HG03135 (cell line): ENCODE results near the gene MSI2.

Source experiments
- ATAC-seq: cut with Tn5 transposase; IDR thresholded peaks from one replicate; pipeline ENCODE4 v1.9.1; 2021; ENCODE audit warnings: mild to moderate bottlenecking, moderate library complexity; ENCODE audit not compliant: unreplicated experiment

Gene MSI2

GRCh38 chr17:57601143-57601735 lies 344.9 kb downstream of the MSI2 start:
- ATAC-seq = no peak

GRCh38 chr17:57602896-57603295 lies 346.6 kb downstream of the MSI2 start:
- ATAC-seq = no peak

- ATAC-seq = no peak
Measured at GRCh38 chr17:57603546-57603945, 347.2 kb downstream of the MSI2 start.

- peak; percentile 52 for ATAC-seq
Measured at GRCh38 chr17:57603978-57604377, 347.7 kb downstream of the MSI2 start.

- ATAC-seq = peak; percentile 67
Measured at GRCh38 chr17:57604771-57605674, 348.7 kb downstream of the MSI2 start.

GRCh38 chr17:57605675-57606105 lies 349.4 kb downstream of the MSI2 start:
- ATAC-seq = no peak

GRCh38 chr17:57606111-57606875 lies 350.0 kb downstream of the MSI2 start:
- no peak for ATAC-seq

- ATAC-seq = no peak
Measured at GRCh38 chr17:57607553-57608120, 351.3 kb downstream of the MSI2 start.

GRCh38 chr17:57608369-57609124 lies 352.2 kb downstream of the MSI2 start:
- no peak for ATAC-seq

GRCh38 chr17:57609125-57609877 lies 353.0 kb downstream of the MSI2 start:
- no peak for ATAC-seq

GRCh38 chr17:57609878-57610270 lies 353.6 kb downstream of the MSI2 start:
- no peak for ATAC-seq

- no peak for ATAC-seq
Measured at GRCh38 chr17:57612202-57613071, 356.1 kb downstream of the MSI2 start.

GRCh38 chr17:57614742-57615141 lies 358.4 kb downstream of the MSI2 start:
- no peak for ATAC-seq

- ATAC-seq = no peak
Measured at GRCh38 chr17:57615836-57616757, 359.8 kb downstream of the MSI2 start.

- no peak for ATAC-seq
Measured at GRCh38 chr17:57617218-57617617, 360.9 kb downstream of the MSI2 start.

GRCh38 chr17:57619061-57619937 lies 363.0 kb downstream of the MSI2 start:
- ATAC-seq = no peak

GRCh38 chr17:57620576-57620975 lies 364.3 kb downstream of the MSI2 start:
- no peak for ATAC-seq
